ENCODE data around the gene TTC14.
A peak's percentile ranks its signal among the peaks of the same experiment; 100 is the strongest.
"Not testable (repeated sequence)": the region's sequence is repeated elsewhere in the genome, so short reads cannot be mapped to it uniquely, and the experiment has no call there.

Gene TTC14

DNA sequence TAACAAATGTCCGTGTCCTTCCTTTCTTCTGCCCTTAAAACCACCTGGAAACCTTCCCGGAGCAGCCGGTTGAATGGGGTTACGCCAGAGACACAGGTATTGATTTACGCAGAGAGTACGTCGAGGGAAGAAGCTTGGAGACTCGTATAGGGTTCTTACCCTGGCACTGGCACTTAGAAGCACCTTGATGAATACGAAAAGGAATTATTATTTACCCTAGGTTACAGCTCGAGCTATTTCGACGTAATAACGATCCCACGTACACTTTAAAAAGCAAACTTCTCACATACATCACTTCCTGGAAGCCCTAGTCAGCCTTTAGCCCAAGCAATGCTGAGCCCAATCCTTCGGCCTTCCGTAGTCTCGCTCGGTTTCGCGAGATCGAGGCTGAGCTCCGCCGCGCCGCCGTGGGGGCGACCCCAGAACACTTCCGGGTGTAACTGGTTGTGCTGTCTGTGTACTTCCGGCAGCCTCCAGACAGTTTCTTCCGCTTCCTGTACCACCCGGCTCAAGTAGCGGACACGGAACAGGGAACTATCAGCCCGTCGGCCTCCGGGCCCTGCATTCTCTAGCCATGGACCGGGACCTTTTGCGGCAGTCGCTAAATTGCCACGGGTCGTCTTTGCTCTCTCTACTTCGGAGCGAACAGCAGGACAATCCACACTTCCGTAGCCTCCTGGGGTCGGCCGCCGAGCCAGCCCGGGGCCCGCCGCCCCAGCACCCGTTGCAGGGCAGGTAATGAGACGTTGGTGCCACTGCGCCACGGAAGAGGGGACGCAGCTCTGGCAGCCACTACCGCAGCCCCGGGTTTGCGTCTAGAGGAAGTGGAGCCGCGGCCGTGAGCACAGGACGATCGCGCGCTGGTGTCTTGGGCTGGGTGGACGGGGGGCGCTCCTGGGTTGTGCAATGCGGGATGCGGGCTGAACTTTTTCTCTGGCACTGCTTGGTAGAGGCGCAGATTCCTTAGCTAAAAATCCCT lies at the start of gene TTC14:
Gene TTC14 (plus strand): TSS at position 476 of the 979 bp plus-strand sequence. CDS start 99 bp downstream, at position 575.
- peak; percentile 93 for DNase-seq (ENCODE audit: low spot score)

GRCh38 chr3:180563406-180563805 lies 38.6 kb upstream of the TTC14 start:
- no peak for DNase-seq (ENCODE audit: low spot score)

GRCh38 chr3:180564676-180565075 lies 37.3 kb upstream of the TTC14 start:
- no peak for DNase-seq (ENCODE audit: low spot score)

DNA sequence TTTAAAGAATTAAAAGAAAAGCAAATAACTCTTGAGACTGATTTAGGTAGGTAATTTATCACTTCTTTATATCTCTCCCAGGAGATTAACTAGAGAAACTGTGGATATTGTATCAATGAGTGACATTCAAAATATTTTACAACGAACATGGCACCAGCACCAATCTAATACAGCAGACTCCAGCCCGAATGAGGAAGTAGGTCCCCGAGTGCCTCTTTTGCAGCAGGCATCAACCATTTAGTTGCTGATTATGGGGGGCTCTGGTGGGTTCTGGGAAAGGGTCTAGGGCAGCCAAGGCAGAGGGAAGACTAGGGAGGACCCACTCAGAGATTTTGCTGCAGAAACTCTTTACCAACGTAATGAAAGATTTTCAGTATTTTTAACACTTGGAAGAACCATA lies 31.7 kb upstream of the TTC14 start:
- DNase-seq (ENCODE audit: low spot score): no peak

DNA sequence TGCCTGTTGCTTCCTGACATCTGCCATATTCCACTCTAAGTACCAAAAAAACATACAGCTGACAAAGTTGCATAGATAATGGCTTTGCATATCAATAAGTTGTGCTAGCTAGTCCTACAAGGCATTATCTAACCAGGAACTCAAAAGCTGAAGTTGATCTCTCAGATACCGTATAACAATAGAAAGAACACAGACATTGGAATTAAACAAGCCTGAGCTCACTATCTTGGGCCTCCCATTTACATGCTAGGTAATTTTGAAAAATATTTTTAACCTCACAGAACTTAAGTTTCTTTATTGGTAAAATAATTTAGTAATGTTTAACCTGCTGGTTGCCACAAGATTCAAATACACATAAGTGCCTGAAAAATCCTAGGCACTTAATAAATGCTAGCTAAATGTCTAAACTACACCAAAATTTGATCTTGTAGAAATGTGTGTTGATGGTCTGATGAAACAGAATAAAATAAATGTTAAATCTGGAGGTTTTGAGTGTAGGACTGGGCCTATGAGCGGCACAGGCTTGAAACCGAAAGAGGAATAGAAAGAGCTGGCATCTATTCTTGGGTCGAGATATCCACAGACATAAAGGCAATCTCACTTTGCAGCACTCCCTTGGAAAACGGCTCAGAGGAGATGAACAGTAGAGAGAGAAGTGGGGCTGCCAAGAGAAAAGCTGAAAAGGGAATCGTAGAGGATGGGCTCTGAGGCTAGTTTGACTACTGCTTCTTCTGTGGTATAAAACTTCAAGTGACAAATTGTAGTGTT lies 29.9 kb upstream of the TTC14 start:
- no peak for DNase-seq (ENCODE audit: low spot score)

- DNase-seq (ENCODE audit: low spot score): no peak
Observed at GRCh38 chr3:180575571-180575970, 26.4 kb upstream of the TTC14 start.

- DNase-seq (ENCODE audit: low spot score): no peak
Observed at GRCh38 chr3:180580934-180581333, 21.0 kb upstream of the TTC14 start.

- DNase-seq (ENCODE audit: low spot score): no peak
Observed at GRCh38 chr3:180590396-180590795, 11.6 kb upstream of the TTC14 start.

DNA sequence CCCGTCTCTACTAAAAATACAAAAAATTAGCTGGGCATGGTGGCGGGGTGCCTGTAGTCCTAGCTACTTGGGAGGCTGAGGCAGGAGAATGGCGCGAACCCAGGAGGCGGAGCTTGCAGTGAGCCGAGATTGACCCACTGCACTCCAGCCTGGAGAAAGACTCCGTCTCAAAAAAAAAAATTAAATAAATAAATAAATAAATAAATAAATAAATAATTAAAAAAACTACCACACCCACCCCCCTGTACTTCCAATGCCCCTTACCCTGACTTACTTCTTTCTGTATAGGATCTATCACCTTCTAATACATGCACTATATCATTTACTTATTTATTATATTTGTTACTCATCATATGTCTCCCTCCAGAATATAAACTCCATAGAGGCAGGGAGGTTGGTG lies 8.3 kb upstream of the TTC14 start:
- DNase-seq (ENCODE audit: low spot score): not testable (repeated sequence)

- DNase-seq (ENCODE audit: low spot score): peak; percentile 49
Observed at GRCh38 chr3:180594631-180595558, 7.1 kb upstream of the TTC14 start.

DNA sequence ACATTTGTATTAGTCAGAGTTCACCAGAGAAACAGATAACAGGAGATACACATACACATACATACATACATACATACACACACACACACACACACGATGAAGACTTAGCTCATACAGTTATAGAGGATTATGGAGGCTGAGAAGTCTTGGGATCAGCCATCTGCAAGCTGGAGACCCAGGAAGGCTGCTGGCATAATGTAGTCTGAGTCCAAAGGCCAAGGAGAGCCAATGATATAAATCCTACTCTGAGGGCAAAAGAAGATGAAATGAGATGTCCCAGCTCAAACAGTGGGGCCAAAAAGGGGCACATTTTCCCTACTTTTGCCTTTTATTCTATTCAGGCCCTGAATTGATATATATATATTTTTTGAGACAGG lies 6.4 kb upstream of the TTC14 start:
- no peak for DNase-seq (ENCODE audit: low spot score)

DNA sequence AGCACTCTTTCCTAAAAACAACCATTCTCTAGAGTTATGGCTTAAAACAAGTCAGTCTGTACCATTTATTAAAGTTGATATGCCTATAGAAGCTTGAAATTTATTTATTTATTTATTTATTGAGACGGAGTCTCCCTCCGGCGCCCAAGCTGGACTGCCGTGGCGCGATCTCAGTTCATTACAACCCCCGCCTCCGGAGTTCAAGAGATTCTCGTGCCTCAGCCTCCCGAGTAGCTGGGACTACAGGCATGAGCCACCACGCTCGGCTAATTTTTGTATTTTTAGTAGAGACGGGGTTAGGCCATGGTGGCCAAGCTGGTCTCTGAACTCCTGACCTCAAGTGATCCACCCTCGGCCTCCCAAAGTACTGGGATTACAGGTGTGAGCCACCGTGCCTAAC lies 1.5 kb upstream of the TTC14 start:
- DNase-seq (ENCODE audit: low spot score): no peak

- DNase-seq (ENCODE audit: low spot score): no peak
Observed at GRCh38 chr3:180611006-180611405, 9.0 kb downstream of the TTC14 start.

DNA sequence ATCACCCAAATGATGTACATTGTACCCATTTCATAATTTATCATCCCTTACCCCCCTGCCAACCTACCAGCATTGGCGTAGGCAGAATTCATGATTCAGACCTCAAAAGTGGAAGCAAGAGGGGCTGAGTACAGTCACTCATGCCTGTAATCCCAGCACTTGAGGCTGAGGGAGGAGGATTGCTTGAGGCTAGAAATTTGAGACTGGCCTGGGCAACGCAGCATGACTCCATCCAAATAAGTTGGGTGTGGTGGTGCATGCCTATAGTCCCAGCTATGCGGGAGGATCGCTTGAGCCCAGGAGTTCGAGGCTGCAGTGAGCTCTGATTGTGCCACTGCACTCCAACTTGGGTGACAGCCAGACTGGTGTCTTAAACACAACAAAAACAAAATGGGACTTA lies 10.4 kb downstream of the TTC14 start:
- DNase-seq (ENCODE audit: low spot score): no peak

- no peak for DNase-seq (ENCODE audit: low spot score)
Observed at GRCh38 chr3:180615954-180616353, 14.0 kb downstream of the TTC14 start.

DNA sequence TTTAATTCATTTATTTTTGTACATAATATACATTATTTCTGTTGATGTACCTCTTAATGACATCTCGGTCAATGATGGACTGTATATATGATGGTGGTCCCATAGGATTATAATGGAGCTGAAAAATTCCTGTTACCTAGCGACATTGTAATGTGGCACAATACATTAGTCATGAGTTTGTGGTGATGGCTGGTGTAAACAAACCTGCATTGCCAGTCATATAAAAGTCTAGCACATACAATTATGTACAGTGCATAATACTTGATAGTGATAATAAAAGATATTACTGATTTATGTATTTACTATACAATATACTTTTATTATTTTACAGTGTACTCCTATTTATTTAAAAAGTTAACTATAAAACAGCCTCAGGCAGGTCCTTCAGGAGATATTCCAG lies 15.1 kb downstream of the TTC14 start:
- no peak for DNase-seq (ENCODE audit: low spot score)

DNA sequence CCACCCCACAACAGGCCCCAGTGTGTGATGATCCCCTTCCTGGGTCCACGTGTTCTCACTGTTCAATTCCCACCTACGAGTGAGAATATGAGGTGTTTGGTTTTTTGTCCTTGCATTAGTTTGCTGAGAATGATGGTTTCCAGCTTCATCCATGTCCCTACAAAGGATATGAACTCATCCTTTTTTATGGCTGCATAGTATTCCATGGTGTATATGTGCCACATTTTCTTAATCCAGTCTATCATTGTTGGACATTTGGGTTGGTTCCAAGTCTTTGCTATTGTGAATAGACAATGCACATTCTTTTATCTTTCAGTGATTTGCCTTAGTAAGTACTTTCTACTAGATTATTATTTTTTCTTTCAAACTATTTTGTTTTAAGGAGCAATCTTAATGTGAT lies 16.6 kb downstream of the TTC14 start:
- DNase-seq (ENCODE audit: low spot score): not testable (repeated sequence)

GRCh38 chr3:180619723-180620122 lies 17.8 kb downstream of the TTC14 start:
- no peak for DNase-seq (ENCODE audit: low spot score)

GRCh38 chr3:180624714-180625113 lies 22.8 kb downstream of the TTC14 start:
- no peak for DNase-seq (ENCODE audit: low spot score)

- DNase-seq (ENCODE audit: low spot score): no peak
Observed at GRCh38 chr3:180626844-180627243, 24.9 kb downstream of the TTC14 start.

GRCh38 chr3:180630371-180630770 lies 28.4 kb downstream of the TTC14 start:
- DNase-seq (ENCODE audit: low spot score): no peak

DNA sequence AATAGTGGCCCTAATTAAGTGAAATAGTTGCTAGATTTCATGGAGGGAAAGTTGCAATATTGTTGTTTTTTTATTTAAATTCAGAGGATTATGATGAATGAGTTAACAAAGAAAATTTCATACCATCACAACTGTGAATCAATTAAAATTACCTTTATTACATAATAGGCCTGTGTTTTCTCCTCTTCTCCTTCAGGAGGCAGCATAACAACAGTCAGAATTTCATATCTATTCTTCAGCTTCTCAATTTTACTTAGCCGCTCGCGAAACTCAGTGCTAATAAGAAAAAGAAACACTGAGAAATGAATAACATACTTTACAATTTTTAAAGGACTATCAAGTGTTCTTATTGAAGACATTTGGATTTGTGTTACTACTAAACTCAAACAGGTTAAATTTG lies 29.4 kb downstream of the TTC14 start:
- DNase-seq (ENCODE audit: low spot score): no peak

All from putamen (tissue), 1 donor.